B cell (primary cell): Measurements from ENCODE around the gene TCF25.

ENCODE experiments used
- CTCF ChIP-seq: fragments of 200-600 bp; IDR thresholded peaks from one replicate; pipeline ENCODE4 v1.8.0; 2022; ENCODE audit warnings: antibody characterized with exemption, mild to moderate bottlenecking
- EZH2 ChIP-seq: IDR thresholded peaks from 2 replicates; pipeline ENCODE4 v1.6.1; 2012; ENCODE audit warnings: borderline replicate concordance, low read depth, mild to moderate bottlenecking, moderate library complexity, low read length; ENCODE audit not compliant: insufficient read depth, poor library complexity, severe bottlenecking

GRCh38 chr16:89924297-89924924 lies 51.0 kb downstream of the TCF25 start:
- TF ChIP-seq CTCF, result no peak
- TF ChIP-seq EZH2, result no peak
